Upper lobe of left lung (tissue), 6 donors: ENCODE data around the gene CERKL. TPM values are rescaled to one million over a fixed set of nuclear protein-coding genes. Genes with fewer than 3 reads are reported as not detected.

Source experiments
- ATAC-seq, 2 donors: fragments of 200-7000 bp; cut with Tn5 transposase; one replicate each; pipeline ENCODE4 v1.9.1; 2022; ENCODE audit warnings: mild to moderate bottlenecking in 2 of 2, moderate library complexity in 2 of 2; ENCODE audit not compliant: low FRiP score in 2 of 2
- DNase-seq, 2 donors: peaks; one replicate each; pipeline ENCODE4 v3.0.0-alpha.2; 2019 to 2020
- H3K27ac ChIP-seq, 4 donors: fragments of 200-600 bp; sonication (generic); one replicate each; pipeline ENCODE4 v1.5.1; 2016 to 2019
- H3K27me3 ChIP-seq, 4 donors: fragments of 200-600 bp; sonication (generic); one replicate each; pipeline ENCODE4 v1.5.1; 2017 to 2019
- H3K36me3 ChIP-seq, 4 donors: fragments of 200-600 bp; sonication (generic); one replicate each; pipeline ENCODE4 v1.5.1; 2016 to 2019
- H3K4me1 ChIP-seq, 4 donors: fragments of 200-600 bp; sonication (generic); one replicate each; pipeline ENCODE4 v1.5.1; 2018 to 2019
- H3K4me3 ChIP-seq, 4 donors: fragments of 200-600 bp; sonication (generic); one replicate each; pipeline ENCODE4 v1.5.1; 2017 to 2019; ENCODE audit warnings: mild to moderate bottlenecking in 2 of 4, moderate library complexity in 1 of 4
- H3K9me3 ChIP-seq, 4 donors: fragments of 200-600 bp; sonication (generic); one replicate each; pipeline ENCODE4 v1.5.1; 2018 to 2019
- EP300 ChIP-seq, 4 donors: sonication (generic); formaldehyde crosslinking; IDR thresholded peaks; one replicate each; pipeline ENCODE4 v1.5.1; 2017; ENCODE audit warnings: antibody characterized with exemption in 4 of 4, control low read depth in 2 of 4
- POLR2A ChIP-seq, 4 donors: fragments of 450-650 bp; IDR thresholded peaks; one replicate each; pipeline ENCODE4 v1.5.1; 2016 to 2017; ENCODE audit warnings: antibody characterized with exemption in 4 of 4, mild to moderate bottlenecking in 2 of 4
- POLR2AphosphoS5 ChIP-seq, 2 donors: sonication (generic); formaldehyde crosslinking; IDR thresholded peaks; one replicate each; pipeline ENCODE4 v1.5.1; 2017; ENCODE audit warnings: antibody characterized with exemption in 2 of 2
- WGBS, 2 donors: methylation state at CpG; one replicate each; pipeline ENCODE4 v1.1.5; 2017 to 2018; 5-methylcytosine and 5-hydroxymethylcytosine counted together
- total RNA-seq, 6 donors: library from RNA; depleted of rRNA in 4 of 6; stranded (reverse); fragments of >200 nt in 4 of 6; gene quantifications; one replicate each; pipeline versions ENCODE4 v1.1.0 to v1.2.1, GENCODE V29; 2016 to 2021
- TF ChIP-seq, protein P1 (sequence below), 6 experiments: fragments of 450-650 bp in 4 of 6; fragments of 200-600 bp in 2 of 6; sonication (generic) in 2 of 6; IDR thresholded peaks; one replicate each; pipeline ENCODE4 v1.5.1; 2016 to 2019; ENCODE audit warnings: antibody characterized with exemption in 6 of 6
- donor health status: DM: no; HTN: no; CAD: no; lungs with moderate emphysema.
- donor health status: DM: no; HTN: yes; CAD: no; lungs with severe emphysema.

Gene CERKL
- total RNA-seq, 6 donors from 2014 or later: 0.37 to 23.1 (median 1.7) TPM; not detected in 1

DNA sequence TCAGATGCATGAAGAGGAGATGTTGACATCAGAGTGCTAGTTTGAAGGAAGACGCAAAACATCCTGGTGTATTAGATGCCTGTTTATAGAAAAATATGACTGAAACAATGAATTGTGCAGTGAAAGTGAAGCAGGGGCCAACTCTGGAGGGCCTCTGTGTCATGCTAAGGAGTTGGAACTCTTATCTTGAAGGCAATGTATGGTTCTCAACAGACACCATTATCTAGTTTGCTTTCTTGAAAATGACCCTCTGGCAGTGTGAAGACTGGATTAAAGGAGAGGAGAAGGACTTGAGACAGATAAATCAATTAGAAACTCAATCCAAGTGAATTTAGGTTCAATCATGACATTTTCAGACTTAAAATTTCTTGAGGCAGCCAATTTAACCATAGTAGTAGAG is 136.7 kb downstream of the CERKL start:
- Histone ChIP-seq H3K4me3 (no peak overlapping the region), H3K27ac (no peak overlapping the region), H3K36me3 (peaks cover 0 to 6% (median 2%) of the 10 kb centered on the region in 4 donors), H3K4me1 (peaks cover 0 to 5% (median 0%) of the 10 kb centered on the region in 4 donors), H3K9me3 (no peaks in the 10 kb centered on the region), H3K27me3 (no peaks in the 10 kb centered on the region)
- 93 to 95% methylated on average over 1 of the region's 1 CpG for WGBS, 2 donors
- TF ChIP-seq, protein P1, sequence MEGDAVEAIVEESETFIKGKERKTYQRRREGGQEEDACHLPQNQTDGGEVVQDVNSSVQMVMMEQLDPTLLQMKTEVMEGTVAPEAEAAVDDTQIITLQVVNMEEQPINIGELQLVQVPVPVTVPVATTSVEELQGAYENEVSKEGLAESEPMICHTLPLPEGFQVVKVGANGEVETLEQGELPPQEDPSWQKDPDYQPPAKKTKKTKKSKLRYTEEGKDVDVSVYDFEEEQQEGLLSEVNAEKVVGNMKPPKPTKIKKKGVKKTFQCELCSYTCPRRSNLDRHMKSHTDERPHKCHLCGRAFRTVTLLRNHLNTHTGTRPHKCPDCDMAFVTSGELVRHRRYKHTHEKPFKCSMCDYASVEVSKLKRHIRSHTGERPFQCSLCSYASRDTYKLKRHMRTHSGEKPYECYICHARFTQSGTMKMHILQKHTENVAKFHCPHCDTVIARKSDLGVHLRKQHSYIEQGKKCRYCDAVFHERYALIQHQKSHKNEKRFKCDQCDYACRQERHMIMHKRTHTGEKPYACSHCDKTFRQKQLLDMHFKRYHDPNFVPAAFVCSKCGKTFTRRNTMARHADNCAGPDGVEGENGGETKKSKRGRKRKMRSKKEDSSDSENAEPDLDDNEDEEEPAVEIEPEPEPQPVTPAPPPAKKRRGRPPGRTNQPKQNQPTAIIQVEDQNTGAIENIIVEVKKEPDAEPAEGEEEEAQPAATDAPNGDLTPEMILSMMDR (IDR thresholded peaks at IDR 0.05): no peak
- TF ChIP-seq EP300 (IDR thresholded peaks at IDR 0.05) (no peak), POLR2AphosphoS5 (IDR thresholded peaks at IDR 0.05) (no peak), POLR2A (IDR thresholded peaks at IDR 0.05) (no peak)
- DNase-seq: no peak
- ATAC-seq: no peak

DNA sequence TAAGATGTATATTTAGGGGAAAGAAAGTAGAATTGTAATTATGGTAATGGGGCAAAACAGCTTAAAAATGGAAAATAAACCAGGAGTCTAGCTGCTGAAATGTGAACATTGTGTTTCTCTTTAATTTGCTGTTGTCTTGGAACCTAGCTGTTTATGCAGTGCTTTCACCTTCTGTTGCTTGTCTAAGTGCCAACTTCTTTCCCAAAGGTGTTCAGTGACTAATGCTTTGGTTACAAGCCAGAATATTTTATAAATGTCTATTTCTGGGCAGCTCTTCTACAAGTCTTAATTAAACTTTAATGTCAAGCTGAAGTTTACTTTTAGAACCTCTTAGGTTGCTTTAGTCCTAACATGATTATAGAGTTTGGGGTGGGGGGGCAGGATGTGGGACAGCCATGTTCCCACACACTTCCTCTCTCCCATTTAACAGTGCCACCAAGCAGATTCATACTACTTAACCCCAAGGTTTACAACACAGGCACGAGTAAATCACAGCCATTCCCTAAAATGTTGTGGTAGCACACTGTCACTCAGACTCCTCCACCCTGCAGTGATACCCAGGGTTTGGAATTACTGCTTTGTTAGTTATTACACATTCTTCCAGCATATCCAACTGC is 139.1 kb downstream of the CERKL start:
- Histone ChIP-seq H3K9me3 (no peaks in the 10 kb centered on the region), H3K4me1 (peaks cover 0 to 5% (median 0%) of the 10 kb centered on the region in 4 donors), H3K36me3 (no peaks in the 10 kb centered on the region), H3K4me3 (no peak overlapping the region), H3K27ac (no peak overlapping the region), H3K27me3 (no peaks in the 10 kb centered on the region)
- DNase-seq (no peak), ATAC-seq (no peak)
- WGBS, 2 donors: 40 to 47% methylated on average over 1 of the region's 1 CpG
- TF ChIP-seq EP300 (IDR thresholded peaks at IDR 0.05): no peak
- TF ChIP-seq, protein P1 (IDR thresholded peaks at IDR 0.05): no peak
- TF ChIP-seq POLR2A (IDR thresholded peaks at IDR 0.05): no peak
- TF ChIP-seq POLR2AphosphoS5 (IDR thresholded peaks at IDR 0.05): no peak

DNA sequence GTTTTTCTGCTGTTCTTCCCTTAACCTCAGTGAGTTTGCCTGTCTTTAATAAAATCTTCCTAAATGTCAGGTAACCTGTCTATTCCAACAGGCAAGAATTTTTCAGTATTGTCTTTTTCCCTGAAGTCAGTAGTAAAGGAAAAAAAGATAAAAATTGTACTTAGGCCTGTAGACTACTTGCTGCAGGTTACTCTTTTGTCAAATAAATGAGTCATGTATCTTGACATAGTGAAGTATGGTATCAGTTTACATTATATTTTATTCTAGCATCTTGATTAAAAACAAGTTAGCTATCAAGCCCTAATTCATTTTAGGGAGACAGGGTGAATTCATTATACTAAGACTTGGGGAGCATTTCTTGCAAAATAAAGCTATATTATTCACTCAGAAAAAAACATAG is 139.9 kb downstream of the CERKL start:
- TF ChIP-seq POLR2A (IDR thresholded peaks at IDR 0.05) (no peak), EP300 (IDR thresholded peaks at IDR 0.05) (no peak), POLR2AphosphoS5 (IDR thresholded peaks at IDR 0.05) (no peak)
- TF ChIP-seq, protein P1 (IDR thresholded peaks at IDR 0.05): no peak
- H3K4me1 ChIP-seq: peaks cover 0 to 5% (median 0%) of the 10 kb centered on the region in 4 donors
- no peak overlapping the region for H3K4me3 ChIP-seq
- no peaks in the 10 kb centered on the region for H3K9me3 ChIP-seq
- H3K27ac ChIP-seq: no peak overlapping the region
- ATAC-seq (no peak), DNase-seq (no peak)
- no peaks in the 10 kb centered on the region for H3K36me3 ChIP-seq
- no peaks in the 10 kb centered on the region for H3K27me3 ChIP-seq

DNA sequence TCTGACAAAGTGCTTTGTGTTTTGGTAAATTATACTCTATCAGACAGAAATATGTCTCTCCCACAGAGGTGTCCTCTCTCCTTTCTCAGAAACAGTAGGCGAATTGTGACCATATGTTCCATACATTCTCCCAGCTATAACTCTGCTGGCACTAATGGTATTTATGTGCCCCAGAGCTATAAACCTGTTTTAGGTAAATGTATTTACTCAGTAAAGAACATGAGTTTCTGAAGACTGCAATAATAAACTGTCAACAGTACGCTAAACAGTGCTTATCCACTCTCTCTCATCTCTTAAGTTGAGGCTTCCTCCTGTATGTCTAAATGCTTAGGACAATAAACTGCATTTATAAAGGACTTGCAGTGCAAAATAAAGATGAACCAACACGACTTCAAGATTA is 141.2 kb downstream of the CERKL start:
- no peak overlapping the region for H3K27ac ChIP-seq
- peaks cover 0 to 4% (median 0%) of the 10 kb centered on the region in 4 donors for H3K36me3 ChIP-seq
- H3K4me1 ChIP-seq: peaks cover 0 to 5% (median 0%) of the 10 kb centered on the region in 4 donors
- no peaks in the 10 kb centered on the region for H3K9me3 ChIP-seq
- no peaks in the 10 kb centered on the region for H3K27me3 ChIP-seq
- TF ChIP-seq EP300 (IDR thresholded peaks at IDR 0.05) (no peak), POLR2A (IDR thresholded peaks at IDR 0.05) (no peak), POLR2AphosphoS5 (IDR thresholded peaks at IDR 0.05) (no peak)
- TF ChIP-seq, protein P1 (IDR thresholded peaks at IDR 0.05): no peak
- DNase-seq (no peak), ATAC-seq (no peak)
- WGBS, 2 donors: 53 to 66% methylated on average over 3 of the region's 3 CpGs
- no peak overlapping the region for H3K4me3 ChIP-seq

DNA sequence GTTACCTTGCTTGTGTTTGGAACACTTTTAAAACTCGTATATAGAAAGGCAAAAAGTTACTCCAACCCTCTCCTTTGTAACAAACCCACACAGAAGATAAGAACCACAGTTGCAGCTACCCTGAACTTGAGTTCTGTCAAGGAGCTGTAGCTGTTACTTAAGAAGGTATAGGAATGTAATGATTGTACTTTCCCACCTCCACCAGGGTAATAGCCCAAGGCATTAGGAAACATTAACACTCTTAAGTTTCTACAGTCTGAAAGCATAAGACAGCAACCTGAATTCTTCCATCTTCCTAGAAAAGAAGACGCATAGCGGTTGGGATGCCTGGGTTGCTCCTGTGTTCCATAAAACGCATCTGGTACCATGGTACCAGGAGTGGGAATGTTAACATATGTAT is 156.7 kb downstream of the CERKL start:
- no peak overlapping the region for H3K27ac ChIP-seq
- H3K4me1 ChIP-seq: no peaks in the 10 kb centered on the region
- H3K36me3 ChIP-seq: no peaks in the 10 kb centered on the region
- no peaks in the 10 kb centered on the region for H3K27me3 ChIP-seq
- no peak overlapping the region for H3K4me3 ChIP-seq
- TF ChIP-seq, protein P1 (IDR thresholded peaks at IDR 0.05): no peak
- TF ChIP-seq EP300 (IDR thresholded peaks at IDR 0.05) (no peak), POLR2AphosphoS5 (IDR thresholded peaks at IDR 0.05) (no peak), POLR2A (IDR thresholded peaks at IDR 0.05) (no peak)
- DNase-seq (no peak), ATAC-seq (no peak)
- WGBS, 2 donors: 85 to 87% methylated on average over 4 of the region's 4 CpGs
- no peaks in the 10 kb centered on the region for H3K9me3 ChIP-seq
